ENCODE results near the gene SHLD2.
"Not testable (repeated sequence)": the region's sequence is repeated elsewhere in the genome, so short reads cannot be mapped to it uniquely, and the experiment has no call there.

The SHLD2 gene

GRCh38 chr10:87094373-87095235 is at the start of gene SHLD2, which contains the start of gene GLUD1:
SHLD2 (plus strand) TSS chr10:87095206; CDS start chr10:87151355, 56,149 bp downstream.
GLUD1 (minus strand) TSS chr10:87094843; CDS start chr10:87094769, 74 bp downstream.
- DNase-seq: peak; percentile 15 to 46

- DNase-seq: no peak
Observed at GRCh38 chr10:87045434-87045938, 49.5 kb upstream of the SHLD2 start.

- no peak for DNase-seq
Observed at GRCh38 chr10:87053111-87053510, 41.9 kb upstream of the SHLD2 start.

GRCh38 chr10:87053577-87054181 is 41.3 kb upstream of the SHLD2 start:
- no peak for DNase-seq

- no peak for DNase-seq
Observed at GRCh38 chr10:87054373-87055295, 40.4 kb upstream of the SHLD2 start.

GRCh38 chr10:87058171-87058570 is 36.8 kb upstream of the SHLD2 start:
- DNase-seq: no peak

GRCh38 chr10:87059401-87059800 is 35.6 kb upstream of the SHLD2 start:
- DNase-seq: no peak

- no peak for DNase-seq
Observed at GRCh38 chr10:87060280-87060928, 34.6 kb upstream of the SHLD2 start.

GRCh38 chr10:87064651-87065050 is 30.4 kb upstream of the SHLD2 start:
- DNase-seq: no peak

GRCh38 chr10:87066178-87066577 is 28.8 kb upstream of the SHLD2 start:
- no peak for DNase-seq

- no peak for DNase-seq
Observed at GRCh38 chr10:87066865-87067264, 28.1 kb upstream of the SHLD2 start.

GRCh38 chr10:87068281-87068680 is 26.7 kb upstream of the SHLD2 start:
- DNase-seq: no peak

- DNase-seq: no peak
Observed at GRCh38 chr10:87072449-87072848, 22.6 kb upstream of the SHLD2 start.

- DNase-seq: not testable (repeated sequence)
Observed at GRCh38 chr10:87076421-87076820, 18.6 kb upstream of the SHLD2 start.

- DNase-seq: no peak
Observed at GRCh38 chr10:87079106-87079836, 15.7 kb upstream of the SHLD2 start.

- not testable (repeated sequence) for DNase-seq
Observed at GRCh38 chr10:87080621-87081020, 14.4 kb upstream of the SHLD2 start.

GRCh38 chr10:87081574-87081973 is 13.4 kb upstream of the SHLD2 start:
- not testable (repeated sequence) for DNase-seq

GRCh38 chr10:87082219-87082618 is 12.8 kb upstream of the SHLD2 start:
- DNase-seq: not testable (repeated sequence)

- not testable (repeated sequence) for DNase-seq
Observed at GRCh38 chr10:87083576-87084290, 11.3 kb upstream of the SHLD2 start.

GRCh38 chr10:87084291-87084782 is 10.7 kb upstream of the SHLD2 start:
- DNase-seq: not testable (repeated sequence)

GRCh38 chr10:87085537-87085936 is 9.5 kb upstream of the SHLD2 start:
- DNase-seq: no peak
